ENCODE data around the gene HAUS6. TPM values are rescaled to one million over a fixed set of nuclear protein-coding genes. Genes with fewer than 3 reads are reported as not detected.

HAUS6 gene
- total RNA-seq, 4 donors from 2014 or later, result 7.8 to 15.3 (median 10.9) TPM

DNA sequence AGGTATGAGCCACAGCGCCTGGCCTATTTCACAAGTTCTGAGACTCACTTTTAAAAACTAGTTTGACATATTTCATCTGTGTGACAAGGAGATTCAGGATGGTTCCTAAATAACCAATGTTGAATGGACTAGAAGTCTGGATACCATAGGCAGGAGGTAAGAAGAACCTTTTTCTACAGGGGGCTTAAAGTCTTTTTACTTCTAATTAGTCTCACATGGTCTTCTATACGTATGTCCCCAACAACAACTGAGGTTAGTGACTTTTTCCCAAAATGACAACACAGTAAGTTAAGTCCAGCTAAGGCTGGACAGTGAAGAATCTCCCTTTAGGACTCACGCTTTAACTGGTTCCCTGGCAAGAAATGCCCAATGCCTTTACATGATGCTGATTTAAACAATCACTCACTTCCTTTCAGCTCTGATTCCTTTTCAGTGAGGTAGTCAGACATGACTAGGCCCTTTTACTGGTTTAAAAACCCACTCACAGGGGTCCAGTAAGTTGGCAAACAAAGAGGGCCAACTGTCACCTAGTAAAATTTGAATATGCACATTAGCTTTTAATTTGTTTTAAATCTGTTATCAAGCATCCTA lies 12.1 kb upstream of the HAUS6 start:
- TF ChIP-seq, protein P1, sequence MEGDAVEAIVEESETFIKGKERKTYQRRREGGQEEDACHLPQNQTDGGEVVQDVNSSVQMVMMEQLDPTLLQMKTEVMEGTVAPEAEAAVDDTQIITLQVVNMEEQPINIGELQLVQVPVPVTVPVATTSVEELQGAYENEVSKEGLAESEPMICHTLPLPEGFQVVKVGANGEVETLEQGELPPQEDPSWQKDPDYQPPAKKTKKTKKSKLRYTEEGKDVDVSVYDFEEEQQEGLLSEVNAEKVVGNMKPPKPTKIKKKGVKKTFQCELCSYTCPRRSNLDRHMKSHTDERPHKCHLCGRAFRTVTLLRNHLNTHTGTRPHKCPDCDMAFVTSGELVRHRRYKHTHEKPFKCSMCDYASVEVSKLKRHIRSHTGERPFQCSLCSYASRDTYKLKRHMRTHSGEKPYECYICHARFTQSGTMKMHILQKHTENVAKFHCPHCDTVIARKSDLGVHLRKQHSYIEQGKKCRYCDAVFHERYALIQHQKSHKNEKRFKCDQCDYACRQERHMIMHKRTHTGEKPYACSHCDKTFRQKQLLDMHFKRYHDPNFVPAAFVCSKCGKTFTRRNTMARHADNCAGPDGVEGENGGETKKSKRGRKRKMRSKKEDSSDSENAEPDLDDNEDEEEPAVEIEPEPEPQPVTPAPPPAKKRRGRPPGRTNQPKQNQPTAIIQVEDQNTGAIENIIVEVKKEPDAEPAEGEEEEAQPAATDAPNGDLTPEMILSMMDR (IDR thresholded peaks at IDR 0.05; ENCODE audit: low read depth), result no peak

DNA sequence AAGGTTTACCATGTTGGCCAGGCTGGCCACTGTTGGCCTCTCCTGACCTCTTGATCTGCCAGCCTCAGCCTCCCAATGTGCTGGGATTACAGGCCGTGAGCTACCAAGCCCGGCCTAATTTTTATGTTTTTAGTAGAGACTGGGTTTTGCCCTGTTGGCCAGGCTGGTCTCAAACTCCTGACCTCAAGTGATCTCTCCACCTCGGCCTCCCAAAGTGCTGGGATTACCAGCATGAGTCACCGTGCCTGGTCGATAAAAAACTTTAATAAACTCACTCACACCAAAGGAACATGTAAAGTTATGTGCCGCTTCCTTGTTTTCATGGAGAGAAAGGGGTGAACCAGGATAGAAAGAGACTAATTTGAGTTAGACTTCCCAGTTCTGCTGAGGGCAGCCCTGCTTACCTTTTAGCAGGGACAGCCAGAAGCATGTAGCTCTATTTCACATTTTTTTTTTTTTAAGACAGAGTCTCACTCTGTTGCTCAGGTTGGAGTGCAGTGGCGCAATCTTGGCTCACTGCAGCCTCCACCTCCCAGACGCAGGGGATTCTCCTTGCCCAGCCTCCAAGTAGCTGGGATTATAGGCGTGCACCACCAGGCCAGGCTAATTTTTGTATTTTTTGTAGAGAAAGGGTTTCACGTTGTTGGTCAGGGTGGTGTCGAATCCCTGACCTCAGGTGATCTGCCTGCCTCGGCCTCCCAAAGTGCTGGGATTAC lies 11.4 kb upstream of the HAUS6 start:
- TF ChIP-seq, protein P1 (IDR thresholded peaks at IDR 0.05; ENCODE audit: low read depth), result no peak

DNA sequence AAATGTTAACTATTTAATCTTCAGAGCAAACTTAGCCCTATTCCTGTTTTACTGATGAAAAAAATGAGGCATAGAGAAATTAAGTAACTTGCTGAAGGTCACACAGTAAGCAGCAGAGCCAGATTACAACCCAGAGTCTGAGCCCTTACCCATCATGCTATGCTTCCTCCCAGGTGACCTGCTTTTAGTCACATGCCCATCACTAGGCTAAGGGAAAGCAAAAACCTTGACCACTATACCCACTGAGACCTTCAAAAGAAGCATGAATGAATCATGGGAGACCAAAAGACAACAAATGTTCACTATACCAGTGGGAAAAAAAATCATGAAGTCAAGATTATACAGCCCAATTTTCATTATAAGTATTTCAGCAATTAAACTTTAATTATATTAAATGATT lies 5.3 kb upstream of the HAUS6 start:
- TF ChIP-seq, protein P1 (IDR thresholded peaks at IDR 0.05; ENCODE audit: low read depth), result no peak

DNA sequence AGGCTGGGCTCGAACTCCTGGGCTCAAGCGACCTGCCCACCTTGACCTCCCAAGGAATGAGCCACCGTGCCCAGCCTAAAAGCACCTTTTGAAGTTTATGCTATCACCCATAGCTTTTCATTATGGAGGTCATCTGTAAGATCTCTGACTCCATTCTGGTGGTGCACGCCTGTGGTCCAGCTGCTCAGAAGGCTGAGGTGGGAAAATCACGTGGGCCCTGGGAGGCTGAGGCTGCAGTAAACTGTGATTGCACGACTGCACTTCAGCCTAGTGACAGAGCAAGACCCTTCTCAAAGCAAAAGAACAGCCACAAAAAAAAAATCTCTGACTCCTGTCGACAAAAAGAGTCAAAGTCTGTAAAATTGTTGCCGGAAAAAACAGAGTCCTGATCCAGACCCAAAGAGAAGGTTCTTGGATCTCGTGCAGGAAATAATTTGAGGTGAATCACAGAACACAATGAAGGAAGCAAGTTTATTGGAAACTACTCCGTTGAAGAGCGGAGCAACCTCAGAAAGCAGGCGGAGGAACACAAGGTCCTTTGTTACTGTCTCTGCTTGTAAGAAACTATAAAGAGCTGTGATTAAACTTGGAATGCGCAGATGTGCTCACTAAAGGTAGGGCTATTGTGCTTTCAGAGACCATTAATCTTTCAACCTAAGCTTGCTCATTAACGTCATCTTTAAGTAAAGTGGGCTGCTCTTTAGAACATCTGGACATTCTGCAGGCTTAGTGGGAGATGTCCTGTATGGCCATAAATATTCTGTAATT lies 2.0 kb upstream of the HAUS6 start:
- TF ChIP-seq, protein P1 (IDR thresholded peaks at IDR 0.05; ENCODE audit: low read depth), result no peak

DNA sequence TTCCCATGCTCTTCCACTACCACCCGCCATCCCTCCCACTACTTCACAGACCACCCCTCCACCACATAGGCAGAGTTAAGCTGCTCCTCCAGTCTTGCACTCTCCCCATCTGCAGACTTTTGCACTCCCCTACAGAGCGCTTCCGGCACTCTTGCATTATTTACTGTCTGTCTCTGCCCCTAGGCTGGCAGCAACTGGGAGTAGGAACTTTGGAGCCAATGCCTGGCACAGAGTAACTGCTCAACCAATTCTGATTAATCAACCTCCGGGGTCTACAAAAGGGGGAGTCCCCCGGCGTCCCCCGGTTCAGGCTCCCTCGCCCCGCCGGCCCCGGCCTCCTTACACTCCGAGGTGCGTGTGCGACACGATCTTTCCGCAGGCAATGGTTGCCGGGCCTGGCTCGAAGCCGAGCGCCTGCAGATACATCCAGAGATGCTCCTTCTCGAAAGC lies 498 bp downstream of the HAUS6 start:
- TF ChIP-seq, protein P1 (IDR thresholded peaks at IDR 0.05; ENCODE audit: low read depth), result no peak

DNA sequence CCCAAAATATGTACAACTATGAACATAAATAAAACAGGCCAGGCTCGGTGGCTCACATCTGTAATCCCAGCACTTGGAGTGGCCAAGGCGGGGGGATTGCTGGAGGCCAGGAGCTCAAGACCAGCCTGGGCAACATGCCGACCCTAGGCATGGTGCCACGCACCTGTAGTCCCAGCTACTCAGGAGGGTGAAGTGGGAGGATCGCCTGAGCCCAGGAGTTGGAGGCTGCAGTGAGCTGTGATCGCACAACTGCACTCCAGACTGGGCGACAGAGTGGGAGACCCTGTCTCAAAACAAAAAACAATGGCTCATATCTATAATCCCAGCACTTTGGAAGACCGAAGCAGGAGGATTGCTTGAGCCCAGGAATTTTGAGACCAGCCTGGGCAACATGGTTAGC lies 1.5 kb downstream of the HAUS6 start:
- TF ChIP-seq, protein P1 (IDR thresholded peaks at IDR 0.05; ENCODE audit: low read depth), result no peak
